HG02588 (cell line): ENCODE data around the gene MTMR3.

Source experiments
- ATAC-seq: cut with Tn5 transposase; IDR thresholded peaks from one replicate; pipeline ENCODE4 v1.9.1; 2021; ENCODE audit warnings: mild to moderate bottlenecking, moderate library complexity; ENCODE audit not compliant: unreplicated experiment

Gene MTMR3

DNA sequence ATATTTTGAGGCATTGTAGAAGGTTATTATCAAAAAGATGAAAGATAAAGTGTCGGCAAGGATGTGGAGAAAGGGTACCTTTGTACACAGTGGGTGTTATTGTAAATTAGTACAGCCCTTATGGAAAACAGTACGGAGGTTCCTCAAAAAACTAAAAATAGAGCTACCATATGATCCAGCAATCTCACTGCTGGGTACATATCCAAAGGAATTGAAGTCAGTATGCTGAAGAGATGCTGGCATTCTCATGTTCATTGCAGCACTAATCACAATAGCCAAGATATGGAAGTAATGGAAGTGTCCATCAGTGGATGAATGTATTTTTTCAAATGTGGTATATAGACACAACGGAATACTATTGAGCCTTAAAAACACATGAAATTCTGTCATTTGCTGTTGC lies 15.1 kb upstream of the MTMR3 start:
- ATAC-seq, result no peak

DNA sequence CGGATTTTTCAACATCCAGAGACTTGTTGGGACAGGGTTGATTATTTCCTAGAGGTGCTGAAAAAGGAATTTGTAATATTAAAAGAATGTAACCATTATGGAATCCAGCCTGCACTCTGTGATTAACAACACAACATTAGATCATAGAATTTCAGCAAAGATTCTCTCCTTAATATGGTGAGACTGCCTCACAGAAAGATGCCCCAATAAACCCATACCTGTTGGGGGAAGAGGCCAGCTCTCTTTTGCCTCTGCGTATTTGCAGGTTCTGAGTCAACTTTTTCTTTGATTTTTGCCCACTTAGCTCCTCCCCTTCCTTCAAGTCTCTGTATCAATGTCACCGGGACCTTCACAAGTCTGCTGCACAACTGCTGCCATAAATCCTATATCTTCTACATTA lies 12.4 kb upstream of the MTMR3 start:
- ATAC-seq, result no peak

DNA sequence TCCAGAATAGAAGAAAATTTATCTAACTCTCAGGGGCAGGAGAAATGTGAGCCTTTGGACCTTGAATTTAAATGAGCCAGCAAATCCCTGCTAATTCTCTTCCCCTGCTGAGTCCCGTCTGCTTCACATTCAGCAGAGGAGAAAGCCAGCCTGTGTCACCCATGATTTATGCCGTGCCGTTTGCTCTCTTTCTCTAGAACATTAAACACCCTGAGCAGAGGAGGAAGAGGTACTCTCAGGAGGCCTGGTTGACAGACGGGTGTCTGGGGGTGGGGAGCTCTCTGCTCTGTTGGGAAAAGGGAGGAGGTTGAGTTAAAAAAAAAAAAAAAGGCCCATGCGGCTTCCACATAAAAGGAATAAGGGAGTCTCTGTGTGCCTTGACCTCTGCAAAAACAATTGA lies 11.3 kb upstream of the MTMR3 start:
- ATAC-seq, result no peak

DNA sequence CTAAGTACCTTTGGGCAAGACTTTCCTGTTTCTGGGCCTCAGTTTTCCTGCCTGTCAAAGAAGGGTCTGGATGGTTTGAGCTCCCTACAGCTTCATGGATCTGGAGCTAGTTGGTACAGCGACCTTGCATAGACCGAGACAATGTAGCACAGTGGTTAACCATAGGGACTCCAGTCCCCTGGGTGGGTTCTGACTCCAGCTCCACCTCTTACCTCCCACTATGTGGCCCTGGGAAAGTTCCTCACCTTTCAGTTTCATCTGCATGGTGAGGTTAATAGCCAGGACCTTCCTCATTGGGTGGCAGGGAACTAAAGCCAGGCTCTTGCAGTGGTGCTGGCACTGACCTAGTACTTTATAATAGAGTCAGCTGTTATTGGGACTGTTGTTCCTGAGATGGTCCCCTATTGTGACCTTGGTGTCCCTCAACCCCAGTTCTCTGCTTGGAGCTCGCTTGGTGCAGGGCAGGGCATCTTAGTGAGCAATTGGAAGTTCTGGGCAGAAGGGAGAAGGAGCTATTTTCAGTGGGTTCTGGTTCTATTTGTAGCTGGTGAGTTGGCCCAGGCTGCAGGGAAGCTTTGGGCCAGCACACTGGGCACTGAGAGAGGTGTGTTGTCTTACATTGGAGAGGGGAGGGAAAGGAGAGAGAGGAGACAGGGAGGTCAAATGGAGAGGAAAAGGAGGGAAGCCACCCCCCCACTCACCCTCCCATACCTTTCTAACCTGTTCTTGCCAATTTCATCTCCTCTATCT lies 10.7 kb upstream of the MTMR3 start:
- no peak for ATAC-seq

DNA sequence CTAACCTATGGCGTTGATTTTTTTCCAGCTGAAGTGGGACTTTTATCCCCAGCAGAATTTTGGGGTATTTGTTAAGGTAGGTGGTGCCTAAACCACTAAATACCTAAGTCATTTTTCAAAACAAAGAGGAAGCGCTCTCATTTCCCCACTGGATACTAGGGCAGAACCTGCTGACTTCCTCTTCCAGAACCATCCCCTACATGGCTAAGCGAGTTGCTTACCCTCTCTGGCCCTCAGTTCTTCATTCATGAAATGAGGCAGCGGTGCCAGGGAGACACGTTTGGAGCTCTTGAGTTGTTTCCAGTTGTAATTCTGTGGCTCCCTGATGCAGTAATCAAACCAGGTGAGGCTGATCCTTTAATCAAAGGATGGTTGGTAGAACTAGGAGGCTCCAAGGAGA lies 10.0 kb upstream of the MTMR3 start:
- no peak for ATAC-seq

DNA sequence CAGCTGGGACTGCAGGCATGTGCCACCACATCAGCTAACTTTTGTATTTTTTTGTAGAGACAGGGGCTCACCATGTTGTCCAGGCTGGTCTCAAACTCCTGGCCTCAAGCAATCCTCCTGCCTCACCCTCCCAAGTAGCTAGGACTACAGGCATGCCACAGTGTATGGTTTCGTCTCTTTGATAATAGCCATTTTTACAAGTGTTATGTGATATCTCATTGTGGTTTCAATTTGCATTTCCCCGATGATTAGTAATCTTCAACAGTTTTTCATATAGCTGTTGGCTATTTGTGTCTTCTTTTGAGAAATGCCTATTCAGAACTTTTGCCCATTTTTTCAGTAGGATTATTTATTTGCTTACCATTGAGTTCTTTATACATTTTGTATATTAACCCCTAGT lies 9.0 kb upstream of the MTMR3 start:
- no peak for ATAC-seq

DNA sequence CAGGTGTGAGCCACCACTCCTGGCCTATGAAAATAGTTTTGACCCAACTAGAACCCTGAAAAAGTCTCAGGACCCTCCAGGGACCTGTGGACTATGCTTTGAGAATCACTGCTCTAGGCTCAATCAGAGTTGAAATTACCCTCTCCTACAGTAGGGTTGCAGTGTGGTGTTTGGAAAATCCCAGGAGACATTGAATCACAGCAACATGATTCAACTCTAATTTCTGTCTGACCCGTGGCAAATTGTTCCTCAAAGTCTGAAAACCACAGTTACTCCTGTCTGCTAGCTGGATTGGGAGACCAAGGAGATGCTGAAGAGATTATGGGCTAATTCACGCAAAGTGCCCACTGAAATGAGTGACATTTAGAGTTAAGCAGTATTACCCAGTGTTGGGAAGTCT lies 5.4 kb upstream of the MTMR3 start:
- no peak for ATAC-seq

DNA sequence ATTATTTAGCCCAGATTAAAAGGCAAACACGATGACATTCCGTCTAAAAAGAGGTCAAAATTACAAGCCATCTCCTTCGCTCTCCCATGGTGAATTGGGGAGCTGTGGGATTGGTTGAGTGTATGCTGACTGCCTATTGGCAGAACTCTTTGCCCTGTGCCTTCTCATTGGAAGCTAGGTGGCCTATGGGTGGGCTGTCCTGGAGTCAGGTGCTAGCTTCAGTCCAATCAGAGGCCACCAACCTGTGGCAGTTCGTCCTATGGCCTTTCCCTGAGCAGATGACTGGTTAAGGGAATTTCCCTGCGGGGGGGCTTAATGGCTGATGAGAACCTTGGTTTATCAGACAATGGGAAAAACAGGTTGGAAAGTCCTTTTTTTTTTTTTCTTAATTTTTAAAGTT lies 3.2 kb upstream of the MTMR3 start:
- ATAC-seq, result no peak

DNA sequence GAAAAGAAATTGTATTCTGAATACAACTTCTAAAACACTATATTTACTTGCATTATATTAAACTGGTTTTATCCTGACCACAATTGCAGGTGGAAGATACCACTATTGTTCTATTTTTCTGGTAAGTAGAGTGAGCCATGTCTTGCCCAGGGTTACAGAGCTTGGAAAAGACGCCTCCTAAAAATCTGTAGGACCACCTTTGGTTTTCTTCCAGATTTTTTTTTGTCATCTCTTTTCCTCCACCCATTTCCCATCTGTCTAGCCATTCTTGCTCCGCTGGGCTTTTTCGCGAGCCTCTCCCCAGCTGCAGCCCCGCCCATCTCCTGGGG lies 294 bp upstream of the MTMR3 start:
- no peak for ATAC-seq

DNA sequence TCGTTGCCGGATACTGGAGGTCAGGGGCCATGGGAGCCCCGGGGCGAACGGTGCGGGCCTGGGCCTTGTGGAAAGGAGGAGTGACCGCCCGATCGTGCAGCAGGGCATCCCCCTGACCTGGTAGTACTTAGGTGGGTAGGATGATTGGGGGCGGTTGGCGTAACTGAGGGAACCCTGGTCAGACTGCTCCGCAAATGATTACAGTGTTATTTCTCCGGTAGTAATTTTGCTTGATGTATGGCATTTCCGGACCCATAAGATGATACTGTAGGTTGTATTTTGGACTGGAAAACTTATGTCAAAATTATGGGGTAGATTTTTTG lies 762 bp downstream of the MTMR3 start:
- ATAC-seq, result peak; percentile 9

DNA sequence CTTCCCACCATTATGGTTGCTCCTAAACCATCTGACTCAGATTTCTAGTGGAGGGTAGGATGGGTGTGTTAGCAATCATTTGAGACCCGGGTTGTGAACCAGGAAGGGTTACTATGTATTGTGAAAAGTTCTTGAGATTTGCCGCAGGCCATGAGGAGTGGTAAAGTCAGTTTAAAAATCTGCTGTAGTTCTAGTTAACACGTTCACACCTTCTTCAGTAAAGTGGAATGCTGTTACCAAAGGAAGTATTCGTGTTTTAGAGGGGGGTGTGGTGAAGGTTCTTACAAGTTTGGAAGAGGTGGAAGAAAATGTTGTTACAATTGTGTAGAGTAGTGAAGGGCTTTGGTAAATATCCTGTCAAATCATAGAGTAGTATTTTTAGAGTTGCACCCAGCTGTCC lies 2.6 kb downstream of the MTMR3 start:
- ATAC-seq, result no peak

DNA sequence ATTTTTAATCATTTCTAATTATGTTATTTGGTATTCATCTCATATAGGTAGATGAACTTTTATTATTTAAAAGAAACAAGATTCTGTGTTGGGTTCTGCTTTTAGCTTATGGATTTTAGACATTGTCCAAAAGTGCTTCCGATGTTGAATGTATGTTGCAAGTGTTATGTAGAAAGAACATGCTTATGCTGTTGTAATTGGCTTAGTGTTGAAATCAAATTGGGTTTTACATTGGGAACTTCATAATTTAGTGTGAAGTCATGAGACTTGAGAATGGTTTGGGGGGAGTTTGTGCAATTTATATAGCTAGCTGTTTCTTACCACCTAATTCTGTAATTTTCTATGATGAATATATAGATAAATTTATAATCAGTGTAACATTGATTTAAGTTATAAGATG lies 3.6 kb downstream of the MTMR3 start:
- ATAC-seq, result no peak

DNA sequence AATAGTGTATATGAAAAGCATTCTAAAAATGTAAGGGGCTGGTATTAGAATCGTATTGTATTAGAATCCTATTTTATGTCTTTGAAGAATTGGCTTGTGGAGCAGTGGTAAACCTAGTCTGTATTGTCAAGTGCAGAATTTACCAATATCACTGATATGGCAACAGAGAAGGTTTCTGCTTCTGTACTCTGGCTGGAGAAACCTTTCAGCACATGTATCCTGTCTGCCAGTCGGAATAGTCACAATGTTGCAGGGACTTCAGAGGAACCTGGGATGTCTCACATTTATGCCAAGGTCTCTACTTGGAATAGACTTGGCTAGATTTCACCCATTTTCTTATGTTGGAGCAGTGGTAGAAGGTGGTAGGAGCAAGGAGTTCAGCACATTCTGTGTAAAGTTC lies 4.4 kb downstream of the MTMR3 start:
- ATAC-seq, result no peak

DNA sequence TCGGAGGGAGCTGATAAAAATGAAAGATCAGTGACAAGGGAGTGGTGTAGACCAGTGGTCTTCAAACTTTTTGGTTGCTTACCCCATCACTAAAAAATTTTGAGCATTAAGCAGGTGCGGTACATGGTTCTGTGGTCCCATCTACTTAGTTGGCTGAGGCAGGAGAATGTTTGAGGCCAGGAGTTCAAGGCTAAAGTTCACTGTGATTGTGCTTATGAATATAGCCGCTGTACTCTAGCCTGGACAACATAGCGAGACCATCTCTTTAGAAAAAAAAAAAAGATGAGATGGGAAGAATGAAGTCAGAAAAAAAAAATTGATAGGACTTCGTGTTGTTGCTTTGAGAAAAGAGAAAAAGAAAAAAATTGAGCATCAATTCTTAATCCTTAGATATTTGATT lies 7.8 kb downstream of the MTMR3 start:
- no peak for ATAC-seq

DNA sequence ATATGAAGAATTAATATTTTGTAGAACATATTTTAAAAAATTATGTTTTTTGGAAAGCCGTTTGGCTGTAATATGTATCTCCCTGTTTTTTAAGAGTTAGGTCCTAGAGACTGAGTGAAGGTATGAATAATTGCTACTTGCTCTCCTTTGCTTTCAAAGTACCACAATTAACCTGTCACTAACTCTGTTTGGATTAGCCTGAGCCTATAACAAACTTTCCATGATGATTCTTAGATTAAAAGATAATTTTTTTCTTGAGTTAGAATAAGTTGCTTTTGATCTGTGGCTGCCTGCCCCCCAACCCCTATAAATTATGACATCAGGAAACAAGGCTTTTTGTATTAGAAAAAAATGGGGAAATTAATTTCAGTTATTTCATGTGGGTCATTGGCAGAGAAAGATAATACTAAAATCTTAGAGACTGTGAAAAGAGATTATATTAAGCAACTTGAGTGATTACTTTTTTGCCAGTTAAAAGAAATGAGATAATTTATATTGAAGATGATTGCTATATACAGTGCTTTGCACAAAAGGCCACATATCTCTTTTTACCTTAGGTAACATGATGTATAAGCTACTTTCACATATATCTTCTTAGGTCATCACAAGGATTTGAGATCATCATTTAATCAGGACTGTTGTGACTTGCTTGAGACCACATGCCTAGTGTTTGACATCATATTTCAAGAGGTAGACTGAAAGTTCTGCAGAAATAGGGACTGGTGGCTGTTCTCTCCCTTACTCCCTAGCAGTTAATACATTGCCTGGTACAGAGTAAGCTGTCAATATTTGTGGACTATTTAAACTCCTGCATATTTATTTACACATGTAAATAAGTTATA lies 9.6 kb downstream of the MTMR3 start:
- no peak for ATAC-seq

DNA sequence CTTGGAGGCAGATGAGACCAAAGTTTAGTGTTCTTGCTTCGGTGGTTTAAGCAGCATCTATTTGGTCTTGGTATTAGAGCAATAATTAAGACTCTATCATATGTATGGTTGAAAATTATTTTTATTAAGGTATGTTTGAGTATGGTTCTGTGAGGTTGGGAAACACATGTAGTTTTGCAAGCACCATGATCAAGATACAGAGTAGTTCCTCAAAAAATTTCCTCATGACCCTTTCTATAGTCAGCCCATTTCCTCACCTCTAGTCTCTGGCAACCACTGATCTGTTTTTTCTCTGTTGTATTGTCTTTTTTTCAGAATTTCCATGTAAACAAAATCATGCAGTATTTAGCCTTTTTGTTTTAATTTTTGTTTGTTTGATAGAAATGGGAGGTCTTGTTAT lies 18.4 kb downstream of the MTMR3 start:
- ATAC-seq, result no peak

DNA sequence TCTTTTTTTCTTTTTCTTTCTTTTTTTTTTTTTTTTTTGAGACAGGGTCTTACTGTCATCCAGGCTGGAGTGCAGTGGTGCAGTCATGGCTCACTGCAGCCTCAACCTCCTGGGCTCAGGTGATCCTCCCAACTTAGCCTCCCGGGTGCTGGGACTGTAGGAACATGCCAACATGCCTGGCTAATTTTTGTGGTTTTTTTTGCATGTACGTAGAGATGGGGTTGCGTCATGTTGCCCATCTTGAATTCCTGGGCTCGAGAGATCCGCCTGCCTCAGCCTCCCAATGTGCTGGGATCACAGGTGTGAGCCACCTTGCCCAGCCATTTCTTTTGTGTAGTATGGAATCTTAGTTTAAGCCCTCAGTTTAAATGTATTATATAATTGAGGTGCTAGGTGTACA lies 20.4 kb downstream of the MTMR3 start:
- no peak for ATAC-seq

DNA sequence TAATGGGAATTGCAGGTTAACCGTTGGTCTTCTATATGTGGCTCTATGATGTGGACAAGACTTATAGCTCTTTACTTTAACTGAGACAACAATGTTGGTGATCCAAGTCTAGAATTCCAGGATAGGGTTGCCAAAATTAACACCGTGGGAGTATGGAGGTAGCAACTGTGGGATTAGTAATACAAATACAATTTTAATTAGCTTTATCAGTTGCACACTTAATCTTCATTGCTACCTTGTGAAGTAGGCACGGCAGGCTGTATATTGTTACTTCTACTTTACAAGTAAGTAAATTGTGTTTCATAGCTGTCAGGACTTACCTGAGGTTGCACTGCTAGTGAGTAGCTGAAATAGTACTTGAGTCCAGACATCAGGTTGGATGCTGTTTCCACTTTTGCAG lies 21.0 kb downstream of the MTMR3 start:
- ATAC-seq, result no peak

DNA sequence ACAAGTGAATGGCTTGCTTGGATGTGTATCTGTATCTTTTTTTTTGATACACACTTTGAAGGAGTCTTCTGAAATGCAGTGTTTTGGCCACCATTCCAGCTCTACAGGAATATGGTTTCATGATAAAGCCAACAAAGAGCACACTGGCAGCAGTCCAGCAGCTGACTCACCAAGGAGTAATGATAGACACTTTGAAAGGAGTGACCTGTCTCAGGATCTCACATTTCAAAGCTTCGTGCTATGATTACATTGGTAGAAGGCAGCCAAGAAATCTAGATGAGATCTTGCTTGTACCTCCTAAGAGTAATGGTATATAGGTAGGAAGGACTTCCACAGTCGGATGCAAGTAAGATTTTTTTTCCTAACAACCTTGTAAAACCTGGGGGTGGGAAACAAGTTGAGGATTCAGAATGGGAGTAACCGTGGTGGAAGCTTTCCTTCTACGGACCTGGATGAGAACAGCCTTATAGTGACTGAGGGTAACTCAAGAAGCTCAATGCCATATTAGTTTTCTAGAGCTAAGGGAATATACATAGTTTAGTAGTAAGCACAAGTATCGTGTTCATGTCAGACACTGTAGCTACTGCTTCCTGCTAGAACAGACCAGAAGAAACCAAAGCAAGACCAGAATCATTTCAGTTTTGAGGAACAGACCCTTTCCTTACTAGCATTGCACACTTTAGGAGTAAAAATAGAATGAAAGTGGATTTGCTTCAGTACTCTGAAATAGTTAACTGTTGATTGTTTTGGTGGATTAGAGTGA lies 25.0 kb downstream of the MTMR3 start:
- ATAC-seq, result no peak

DNA sequence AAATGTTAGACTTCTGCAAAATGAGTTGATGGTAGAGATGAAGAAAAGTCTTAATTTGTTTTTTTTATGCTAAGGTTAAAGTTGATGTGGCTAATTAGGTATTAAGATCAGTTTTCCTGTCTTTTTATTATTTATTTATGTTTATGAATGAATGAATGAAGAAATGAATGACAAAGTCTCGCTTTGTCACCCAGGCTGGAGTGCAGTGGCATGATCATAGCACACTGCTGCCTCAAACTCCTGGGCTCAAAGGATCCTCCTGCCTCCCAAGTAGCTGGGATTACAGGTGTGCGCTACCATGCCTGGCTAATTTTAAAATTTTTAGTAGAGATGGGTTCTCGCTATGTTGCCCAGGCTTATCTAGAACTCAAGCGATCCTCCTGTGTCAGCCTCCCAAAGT lies 29.2 kb downstream of the MTMR3 start:
- ATAC-seq, result no peak

DNA sequence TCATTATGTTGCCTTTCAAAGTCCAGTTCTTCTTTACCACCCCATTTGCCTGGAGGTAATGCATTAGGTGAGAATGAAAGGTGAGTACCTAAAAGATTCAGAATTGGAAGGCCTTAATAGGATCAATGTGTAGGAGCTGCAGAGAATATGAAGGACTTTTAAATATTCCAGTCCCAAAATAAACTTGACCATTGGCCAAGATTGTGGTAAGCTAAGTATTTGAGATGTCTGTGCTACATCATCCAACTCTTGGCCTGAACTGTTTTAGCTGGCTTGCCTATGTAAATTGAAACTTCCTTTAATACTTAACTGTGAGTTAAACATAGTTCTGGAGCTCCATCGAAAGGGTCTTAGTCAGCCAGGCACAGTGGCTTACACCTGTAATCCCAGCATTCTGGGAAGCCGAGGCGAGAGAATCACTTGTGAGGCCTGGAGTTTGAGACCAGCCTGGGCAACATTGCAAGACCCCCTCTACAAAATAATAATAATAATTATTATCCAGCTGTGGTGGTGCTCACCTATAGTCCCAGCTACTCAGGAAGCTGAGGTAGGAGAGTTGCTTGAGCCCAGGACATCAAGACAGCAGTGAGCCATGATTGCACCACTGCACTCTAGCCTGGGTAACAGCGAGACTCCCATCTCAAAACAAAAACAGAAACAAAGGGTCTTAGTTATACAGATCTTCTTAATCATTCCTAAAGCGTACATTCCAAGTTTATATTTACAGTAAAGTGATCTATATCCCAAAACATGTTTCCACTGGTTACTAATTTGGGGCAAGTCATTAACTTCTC lies 29.8 kb downstream of the MTMR3 start:
- no peak for ATAC-seq
